HEK293T (cell line): ENCODE results near the gene SDHC.

Experiments used
- CTCF ChIA-PET: fragments of 350-600 bp; formaldehyde crosslinking; extraction: SDS; loops from one replicate; lab custom pipeline; 2021; ENCODE audit warnings: antibody characterized with exemption, inconsistent platforms; lab: Yijun Ruan, JAX
- POLR2A ChIA-PET: fragments of 350-600 bp; formaldehyde crosslinking; extraction: SDS; loops from one replicate; lab custom pipeline; 2020; ENCODE audit warnings: antibody characterized with exemption, inconsistent platforms; lab: Yijun Ruan, JAX
- DNase-seq: peaks from one replicate; pipeline ENCODE4 v3.0.0; 2012; ENCODE audit warnings: mixed read lengths; ENCODE audit errors: extremely low spot score
- ARNT ChIP-seq: fragments of 450-650 bp; IDR thresholded peaks from 2 replicates; pipeline ENCODE4 v1.6.1; 2017; ENCODE audit warnings: mild to moderate bottlenecking
- BHLHE40 ChIP-seq: fragments of 450-650 bp; IDR thresholded peaks from 2 replicates; pipeline ENCODE4 v1.6.1; 2016; ENCODE audit warnings: mild to moderate bottlenecking, moderate library complexity, borderline replicate concordance
- CTBP1 ChIP-seq: fragments of 450-650 bp; IDR thresholded peaks from 2 replicates; pipeline ENCODE4 v1.6.1; 2016; ENCODE audit warnings: borderline replicate concordance
- ELF4 ChIP-seq: fragments of 450-650 bp; IDR thresholded peaks from 2 replicates; pipeline ENCODE4 v1.6.1; 2017; ENCODE audit warnings: antibody characterized with exemption
- FOXA1 ChIP-seq: fragments of 450-650 bp; IDR thresholded peaks from 2 replicates; pipeline ENCODE4 v1.6.1; 2016; ENCODE audit warnings: mild to moderate bottlenecking
- FOXK2 ChIP-seq: fragments of 450-650 bp; IDR thresholded peaks from 2 replicates; pipeline ENCODE4 v1.6.1; 2016; ENCODE audit warnings: mild to moderate bottlenecking
- FOXM1 ChIP-seq: fragments of 450-650 bp; IDR thresholded peaks from 2 replicates; pipeline ENCODE4 v1.6.1; 2017; ENCODE audit warnings: mild to moderate bottlenecking, borderline replicate concordance
- HDGF ChIP-seq: fragments of 450-650 bp; IDR thresholded peaks from 2 replicates; pipeline ENCODE4 v1.6.1; 2017; ENCODE audit warnings: antibody characterized with exemption, borderline replicate concordance
- L3MBTL2 ChIP-seq: fragments of 450-650 bp; conservative IDR thresholded peaks from 2 replicates; pipeline ENCODE4 v1.6.1; 2016; ENCODE audit warnings: mild to moderate bottlenecking
- LEF1 ChIP-seq: fragments of 450-650 bp; IDR thresholded peaks from 2 replicates; pipeline ENCODE4 v1.6.1; 2017; ENCODE audit warnings: mild to moderate bottlenecking, borderline replicate concordance
- NFRKB ChIP-seq: fragments of 450-650 bp; IDR thresholded peaks from 2 replicates; pipeline ENCODE4 v1.6.1; 2016; ENCODE audit warnings: mild to moderate bottlenecking, moderate library complexity
- SP1 ChIP-seq: fragments of 450-650 bp; IDR thresholded peaks from 2 replicates; pipeline ENCODE4 v1.6.1; 2017
- SUZ12 ChIP-seq: fragments of 450-650 bp; IDR thresholded peaks from 2 replicates; pipeline ENCODE4 v1.6.1; 2016; ENCODE audit warnings: mild to moderate bottlenecking
- TARDBP ChIP-seq: fragments of 450-650 bp; IDR thresholded peaks from 2 replicates; pipeline ENCODE4 v1.6.1; 2016
- ZNF384 ChIP-seq: fragments of 450-650 bp; IDR thresholded peaks from 2 replicates; pipeline ENCODE4 v1.6.1; 2016
- TF ChIP-seq, protein P1 (sequence below): fragments of 450-650 bp; IDR thresholded peaks from 2 replicates; pipeline ENCODE4 v1.6.1; 2016

SDHC gene, protein sequence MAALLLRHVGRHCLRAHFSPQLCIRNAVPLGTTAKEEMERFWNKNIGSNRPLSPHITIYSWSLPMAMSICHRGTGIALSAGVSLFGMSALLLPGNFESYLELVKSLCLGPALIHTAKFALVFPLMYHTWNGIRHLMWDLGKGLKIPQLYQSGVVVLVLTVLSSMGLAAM

DNA sequence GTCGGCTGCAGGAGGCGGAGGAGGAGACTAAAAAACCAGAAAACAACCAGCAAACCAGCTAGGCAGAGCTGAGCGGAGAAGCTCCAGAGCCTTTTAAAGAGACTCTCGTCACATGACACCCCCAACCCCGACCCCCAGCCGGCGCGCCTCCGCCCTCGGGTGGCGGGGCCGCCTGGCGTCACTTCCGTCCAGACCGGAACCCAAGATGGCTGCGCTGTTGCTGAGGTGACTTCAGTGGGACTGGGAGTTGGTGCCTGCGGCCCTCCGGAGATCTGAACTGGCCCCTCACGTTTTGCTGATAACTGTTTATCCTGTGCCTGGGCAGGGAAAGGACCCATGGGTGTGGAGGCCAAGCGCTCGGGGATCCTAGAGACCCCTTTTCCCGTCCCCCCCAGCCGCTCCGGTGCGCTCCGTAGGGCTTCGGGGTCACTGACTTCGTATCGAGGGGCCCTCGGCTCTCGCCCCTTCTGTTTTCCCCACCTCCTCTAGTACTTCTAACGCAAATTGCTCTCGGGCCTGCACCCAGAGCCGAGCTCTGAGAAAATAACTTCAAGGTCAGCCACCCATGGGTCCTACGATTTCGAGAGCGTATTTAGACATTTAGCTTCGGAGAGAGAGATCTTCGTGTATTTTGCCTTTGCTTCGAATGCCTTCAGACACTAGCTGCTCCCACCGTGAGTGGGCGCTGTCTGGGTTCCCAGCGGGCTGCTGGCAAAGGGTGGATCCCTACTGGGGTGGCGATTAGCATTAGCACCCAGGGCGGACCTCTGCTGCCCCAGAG, at the start of gene SDHC:
Gene SDHC (plus strand): TSS at position 181 of the 781 bp plus-strand sequence. CDS start 25 bp downstream, at position 206.
- POLR2A ChIA-PET = interaction anchor here (0.6 to 2.0 kb wide), 18 partner anchors 9 to 293 kb away, joined by 3 to 6 read pairs (median 3); partner anchors contain the start of genes F11R, NDUFS2, PPOX and TOMM40L
- no peak for TF ChIP-seq SP1
- TF ChIP-seq ELF4 = peak; percentile 56
- DNase-seq = peak; percentile 98
- CTCF ChIA-PET = interaction anchor here (0.5 kb wide), 1 partner anchor 250 kb away, joined by 8 read pairs; no protein-coding TSS in a partner anchor

DNA sequence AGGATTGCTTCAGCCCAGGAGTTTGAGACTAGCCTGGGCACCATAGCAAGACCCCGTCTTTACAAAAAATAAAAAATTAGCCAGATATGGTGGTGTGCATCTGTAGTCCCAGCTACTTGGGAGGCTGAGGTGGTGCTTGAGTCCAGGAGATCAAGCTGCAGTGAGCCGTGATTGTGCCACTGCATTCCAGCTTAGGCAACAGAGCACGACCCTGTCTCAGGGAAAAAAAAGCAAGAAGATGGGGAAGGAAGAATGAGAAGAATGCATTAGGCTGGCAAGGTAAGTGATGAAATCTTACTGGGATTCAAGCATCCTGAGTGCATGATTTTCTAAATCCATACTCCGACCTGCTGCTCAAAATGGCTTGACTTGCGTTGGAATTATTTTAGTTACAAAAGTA, 48.9 kb upstream of the SDHC start:
- TF ChIP-seq FOXK2 (no peak), SUZ12 (no peak)
- ChIA-PET POLR2A (no interaction called here), CTCF (interaction anchor here (1.2 kb wide), 1 partner anchor 117 kb away, joined by 3 read pairs; no protein-coding TSS in a partner anchor)
- DNase-seq = no peak

GRCh38 chr1:161266202-161266601, 48.0 kb upstream of the SDHC start:
- no peak for TF ChIP-seq SP1
- no peak for TF ChIP-seq FOXM1
- TF ChIP-seq ELF4 = no peak
- no peak for TF ChIP-seq TARDBP
- TF ChIP-seq BHLHE40 = no peak
- TF ChIP-seq L3MBTL2 = no peak
- no peak for TF ChIP-seq NFRKB
- TF ChIP-seq FOXA1 = no peak
- TF ChIP-seq LEF1 = no peak
- no peak for TF ChIP-seq ARNT
- no peak for TF ChIP-seq ZNF384
- no peak for TF ChIP-seq HDGF
- no peak for TF ChIP-seq FOXK2
- TF ChIP-seq CTBP1 = no peak
- TF ChIP-seq, protein P1, sequence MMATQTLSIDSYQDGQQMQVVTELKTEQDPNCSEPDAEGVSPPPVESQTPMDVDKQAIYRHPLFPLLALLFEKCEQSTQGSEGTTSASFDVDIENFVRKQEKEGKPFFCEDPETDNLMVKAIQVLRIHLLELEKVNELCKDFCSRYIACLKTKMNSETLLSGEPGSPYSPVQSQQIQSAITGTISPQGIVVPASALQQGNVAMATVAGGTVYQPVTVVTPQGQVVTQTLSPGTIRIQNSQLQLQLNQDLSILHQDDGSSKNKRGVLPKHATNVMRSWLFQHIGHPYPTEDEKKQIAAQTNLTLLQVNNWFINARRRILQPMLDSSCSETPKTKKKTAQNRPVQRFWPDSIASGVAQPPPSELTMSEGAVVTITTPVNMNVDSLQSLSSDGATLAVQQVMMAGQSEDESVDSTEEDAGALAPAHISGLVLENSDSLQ = no peak
- TF ChIP-seq SUZ12 = no peak
- DNase-seq = no peak
- ChIA-PET CTCF (interaction anchor here (0.7 to 1.2 kb wide), 3 partner anchors 25 to 116 kb away, joined by 3 to 4 read pairs (median 3); partner anchors contain the start of gene TOMM40L), POLR2A (no interaction called here)

GRCh38 chr1:161266836-161267235, 47.3 kb upstream of the SDHC start:
- no peak for DNase-seq
- CTCF ChIA-PET = interaction anchor here (0.7 to 1.2 kb wide), 2 partner anchors 24 to 41 kb away, joined by 3 to 4 read pairs; partner anchors contain the start of gene TOMM40L
- TF ChIP-seq BHLHE40 (no peak), NFRKB (no peak), FOXM1 (no peak)
- POLR2A ChIA-PET = no interaction called here

- DNase-seq = no peak
- POLR2A ChIA-PET = no interaction called here
- CTCF ChIA-PET = interaction anchor here (1.2 kb wide), 1 partner anchor 42 kb away, joined by 4 read pairs; the partner anchor contains the start of gene TOMM40L
- TF ChIP-seq CTBP1 (no peak), BHLHE40 (no peak), TARDBP (no peak), NFRKB (no peak)
Observed at GRCh38 chr1:161267321-161267720, 46.9 kb upstream of the SDHC start.

DNA sequence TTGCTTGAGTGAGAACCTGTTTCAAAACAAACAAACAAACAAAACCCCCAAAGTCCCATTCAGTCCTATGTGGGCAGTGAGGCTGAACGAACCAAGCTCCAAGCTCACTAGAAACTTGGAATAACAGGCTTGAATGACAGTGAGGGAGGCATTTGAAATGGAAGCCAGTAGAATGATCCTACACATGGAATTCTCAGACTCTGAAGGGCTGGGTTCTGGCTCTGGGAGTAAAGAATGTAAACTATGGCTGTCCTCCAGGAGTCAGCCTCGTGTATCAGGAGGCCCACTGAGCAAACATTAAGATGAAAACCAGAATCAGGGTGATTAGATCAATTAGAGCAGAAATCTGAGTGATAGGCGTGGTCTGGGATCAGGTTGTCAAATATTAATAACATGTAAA, 40.8 kb upstream of the SDHC start:
- DNase-seq = no peak
- TF ChIP-seq CTBP1 (no peak), FOXM1 (no peak), ARNT (no peak), HDGF (no peak), FOXK2 (no peak), LEF1 (no peak), NFRKB (no peak)
- CTCF ChIA-PET = interaction anchor here (1.1 kb wide), 2 partner anchors 25 to 47 kb away, joined by 3 to 4 read pairs; no protein-coding TSS in a partner anchor
- POLR2A ChIA-PET = interaction anchor here (1.5 kb wide), 1 partner anchor 40 kb away, joined by 3 read pairs; the partner anchor contains the start of gene SDHC

- CTCF ChIA-PET = interaction anchor here (0.6 to 1.1 kb wide), 2 partner anchors 48 to 109 kb away, joined by 3 to 4 read pairs; partner anchors contain the start of gene PPOX
- no peak for DNase-seq
- POLR2A ChIA-PET = interaction anchor here (1.5 kb wide), 1 partner anchor 39 kb away, joined by 3 read pairs; the partner anchor contains the start of gene SDHC
- no peak for TF ChIP-seq FOXM1
- TF ChIP-seq SUZ12 = no peak
- no peak for TF ChIP-seq FOXK2
- no peak for TF ChIP-seq L3MBTL2
- no peak for TF ChIP-seq SP1
- TF ChIP-seq ARNT = no peak
- TF ChIP-seq ELF4 = no peak
- TF ChIP-seq, protein P1 = no peak
- TF ChIP-seq BHLHE40 = no peak
- no peak for TF ChIP-seq CTBP1
- no peak for TF ChIP-seq NFRKB
- TF ChIP-seq TARDBP = no peak
- no peak for TF ChIP-seq HDGF
- TF ChIP-seq FOXA1 = no peak
- no peak for TF ChIP-seq LEF1
- no peak for TF ChIP-seq ZNF384
Observed at GRCh38 chr1:161274874-161275273, 39.3 kb upstream of the SDHC start.
